ENCODE measurements around the gene UMPS.

DNA sequence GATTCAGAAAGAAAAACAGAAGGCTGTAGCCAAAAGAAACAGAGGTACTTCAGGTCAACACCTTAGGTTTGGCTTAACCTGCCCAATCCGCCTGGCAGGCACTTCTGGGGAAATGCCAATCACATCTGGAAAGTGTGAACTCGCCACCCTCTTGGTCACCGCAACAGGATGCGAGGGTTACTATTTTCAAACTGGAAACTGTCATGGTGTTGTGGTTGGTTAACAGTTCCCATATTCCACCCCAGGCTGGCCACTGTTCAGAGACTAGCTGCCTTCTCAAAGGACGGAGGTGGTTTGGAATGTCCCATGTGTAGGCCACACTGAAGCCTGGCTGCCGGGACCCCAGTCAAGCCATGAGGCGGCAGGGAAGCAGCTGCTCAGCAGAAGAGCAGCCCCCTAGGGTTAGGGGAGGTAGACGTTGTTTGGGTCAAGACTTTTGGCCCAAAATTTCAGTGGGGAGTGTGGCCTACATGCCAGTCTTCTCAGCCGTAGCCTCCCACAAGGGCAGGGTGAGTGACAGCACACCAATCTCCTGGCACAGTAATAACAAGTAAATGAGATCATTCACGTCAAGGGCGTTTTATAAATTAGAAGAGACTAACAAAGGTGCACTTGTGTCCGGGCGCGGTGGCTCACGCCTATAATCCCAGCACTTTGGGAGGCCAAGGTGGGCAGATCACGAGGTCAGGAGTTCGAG is 54.6 kb downstream of the UMPS start:
- TF ChIP-seq, protein P1, sequence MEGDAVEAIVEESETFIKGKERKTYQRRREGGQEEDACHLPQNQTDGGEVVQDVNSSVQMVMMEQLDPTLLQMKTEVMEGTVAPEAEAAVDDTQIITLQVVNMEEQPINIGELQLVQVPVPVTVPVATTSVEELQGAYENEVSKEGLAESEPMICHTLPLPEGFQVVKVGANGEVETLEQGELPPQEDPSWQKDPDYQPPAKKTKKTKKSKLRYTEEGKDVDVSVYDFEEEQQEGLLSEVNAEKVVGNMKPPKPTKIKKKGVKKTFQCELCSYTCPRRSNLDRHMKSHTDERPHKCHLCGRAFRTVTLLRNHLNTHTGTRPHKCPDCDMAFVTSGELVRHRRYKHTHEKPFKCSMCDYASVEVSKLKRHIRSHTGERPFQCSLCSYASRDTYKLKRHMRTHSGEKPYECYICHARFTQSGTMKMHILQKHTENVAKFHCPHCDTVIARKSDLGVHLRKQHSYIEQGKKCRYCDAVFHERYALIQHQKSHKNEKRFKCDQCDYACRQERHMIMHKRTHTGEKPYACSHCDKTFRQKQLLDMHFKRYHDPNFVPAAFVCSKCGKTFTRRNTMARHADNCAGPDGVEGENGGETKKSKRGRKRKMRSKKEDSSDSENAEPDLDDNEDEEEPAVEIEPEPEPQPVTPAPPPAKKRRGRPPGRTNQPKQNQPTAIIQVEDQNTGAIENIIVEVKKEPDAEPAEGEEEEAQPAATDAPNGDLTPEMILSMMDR (conservative IDR thresholded peaks at IDR 0.05; ENCODE audit: low read length) = no peak
- no peak for TF ChIP-seq EZH2phosphoT487 (IDR thresholded peaks at IDR 0.05; ENCODE audit: borderline replicate concordance)

All from Loucy (cell line).